Heart left ventricle (tissue), 16 donors: ENCODE measurements around the gene MAST4. TPM values are rescaled to one million over a fixed set of nuclear protein-coding genes. Genes with fewer than 3 reads are reported as not detected.

Experiments used
- ATAC-seq, 4 donors: fragments of 200-7000 bp; cut with Tn5 transposase; one replicate each; pipeline ENCODE4 v1.9.1; 2020 to 2022; ENCODE audit warnings: moderate library complexity in 4 of 4, mild to moderate bottlenecking in 3 of 4, moderate number of reproducible peaks in 1 of 4
- DNase-seq, 5 donors: peaks; one replicate each; pipeline ENCODE4 v3.0.0-alpha.2; 2020
- H3K27ac ChIP-seq, 12 donors: fragments of 200-600 bp; sonication (generic) in 4 of 12; one replicate each; pipeline versions ENCODE4 v1.5.0 to v1.8.0; 2016 to 2022; ENCODE audit warnings: mild to moderate bottlenecking in 2 of 12
- H3K27me3 ChIP-seq, 9 donors: fragments of 200-600 bp; sonication (generic) in 2 of 9; one replicate each; pipeline versions ENCODE4 v1.5.1 to v1.8.0; 2016 to 2022; ENCODE audit warnings: mild to moderate bottlenecking in 3 of 9
- H3K36me3 ChIP-seq, 9 donors: fragments of 200-600 bp; sonication (generic) in 2 of 9; one replicate each; pipeline versions ENCODE4 v1.5.0 to v1.8.0; 2018 to 2022; ENCODE audit warnings: mild to moderate bottlenecking in 2 of 9
- H3K4me1 ChIP-seq, 12 donors: fragments of 200-600 bp; sonication (generic) in 4 of 12; one replicate each; pipeline versions ENCODE4 v1.5.0 to v1.8.0; 2016 to 2022; ENCODE audit warnings: mild to moderate bottlenecking in 3 of 12
- H3K4me3 ChIP-seq, 12 donors: fragments of 200-600 bp; sonication (generic) in 4 of 12; one replicate each; pipeline versions ENCODE4 v1.5.0 to v1.8.0; 2017 to 2022; ENCODE audit warnings: mild to moderate bottlenecking in 9 of 12, moderate library complexity in 4 of 12
- H3K9me3 ChIP-seq, 12 donors: fragments of 200-600 bp; sonication (generic) in 4 of 12; one replicate each; pipeline versions ENCODE4 v1.5.0 to v1.8.0; 2016 to 2022; ENCODE audit warnings: mild to moderate bottlenecking in 1 of 12
- POLR2A ChIP-seq, 2 donors: fragments of 450-650 bp; IDR thresholded peaks; one replicate each; pipeline ENCODE4 v1.6.1; 2017; ENCODE audit warnings: antibody characterized with exemption in 2 of 2, mild to moderate bottlenecking in 2 of 2, moderate library complexity in 2 of 2
- WGBS, 4 donors: extraction: QIAGEN DNeasy Blood & Tissue Kit in 2 of 4; methylation state at CpG; one replicate each; pipeline versions ENCODE4 v1.1.5 to v1.1.7; 2013 to 2018; 5-methylcytosine and 5-hydroxymethylcytosine counted together
- intact Hi-C, 10 donors: fragments of 100-400 bp; cut with DNase I; formaldehyde crosslinking; loops; one replicate each; pipeline versions ENCODE4 v1.11.1 to v1.14.2; 2022
- polyA plus RNA-seq, 2 donors: library from polyadenylated mRNA; stranded (reverse); fragments of 200-250 nt; gene quantifications; one replicate each; pipeline ENCODE4 v1.2.3, GENCODE V29; 2013
- total RNA-seq, 9 donors: library from RNA; depleted of rRNA in 2 of 9; stranded (reverse); fragments of >200 nt in 2 of 9; fragmentation: NEBNext Ultra II Directional in 3 of 9; extraction: Animal tissue kit (Norgen Biotek cat#: 25700) in 3 of 9; gene quantifications; one replicate each; pipeline versions ENCODE4 v1.1.0 to v1.2.4, GENCODE V29; 2016 to 2023
- TF ChIP-seq, protein P1 (sequence below), 12 donors: fragments of 200-600 bp; sonication (generic) in 4 of 12; IDR thresholded peaks; one replicate each; pipeline versions ENCODE4 v1.5.0 to v1.8.0; 2018 to 2022; ENCODE audit warnings: antibody characterized with exemption in 12 of 12, mild to moderate bottlenecking in 5 of 12
- donor health status: ischemic (EF 13 %, LVEDD 7.1; RV severe dilation, severe dysfunction).
- donor health status: healthy with polysubstance abuse.
- donor health status: DM: no; HTN: yes; CAD: no.
- donor health status: DM: no; HTN: no; CAD: no.
- donor health status: ischemic (EF 25% LVEDD 6.9; RV normal size, moderate dysfunction).
- donor health status: ischemic (EF 25% LVEDD 5.7; RV mildly dilated, moderate dysfunction).
- donor health status: healthy.
- donor health status: DM: yes; HTN: yes; CAD: no.
- donor health status: ischemic (EF 35%, LVEDD 5.7; RV mildly dilated, moderate dysfunction).
- donor health status: nonischemic (EF 11% LVEDD 7.7; RV severe dilation, severe dysfunction).
- donor health status: DM: yes; HTN: yes; CAD: no.
- donor health status: PGD.
- donor health status: ischemic (EF 29% LVEDD 5.4; RV normal size, mild dysfunction).
- donor health status: nonischemic (EF 23%, LVEDD 6.1; RV moderate dilation, normal function).

Gene MAST4
- total and polyA plus RNA-seq, 11 donors = 26.8 to 96.2 (median 68.1) TPM

DNA sequence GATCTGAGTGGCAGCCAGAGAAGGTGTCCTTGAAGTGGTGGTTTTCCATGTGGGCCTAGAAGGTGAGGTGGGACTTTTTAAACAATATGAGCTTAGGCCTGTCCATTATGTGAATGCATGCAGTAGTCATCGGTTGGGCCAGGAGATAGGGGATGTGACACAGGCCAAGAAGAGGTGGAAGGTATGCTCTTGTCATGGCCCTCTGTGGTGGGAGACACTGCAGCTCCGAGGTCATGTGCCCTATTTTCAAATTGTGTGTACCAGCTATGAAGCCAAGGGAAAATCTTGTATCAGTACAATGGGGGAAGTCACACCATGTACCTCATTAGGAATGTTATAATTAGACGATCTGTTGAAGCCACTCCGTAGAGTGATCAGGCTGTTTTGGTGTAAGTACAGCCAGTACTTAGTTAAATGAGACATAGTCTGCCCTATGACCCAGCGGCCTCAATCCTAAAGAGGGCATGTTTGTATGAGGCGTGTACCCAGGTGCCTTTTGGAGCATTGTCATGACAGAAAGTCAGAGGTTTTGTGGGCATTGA lies 280.1 kb downstream of the MAST4 start:
- Histone ChIP-seq H3K27me3 (no peaks in the 10 kb centered on the region), H3K4me3 (no peak overlapping the region), H3K27ac (peak overlapping the region in 5 of 12 donors; percentile 5 to 43 (median 20)), H3K4me1 (peaks cover 0 to 19% (median 5%) of the 10 kb centered on the region in 12 donors), H3K9me3 (peaks cover 0 to 5% (median 0%) of the 10 kb centered on the region in 12 donors), H3K36me3 (no peaks in the 10 kb centered on the region)
- no peak for TF ChIP-seq POLR2A (IDR thresholded peaks at IDR 0.05)
- TF ChIP-seq, protein P1, sequence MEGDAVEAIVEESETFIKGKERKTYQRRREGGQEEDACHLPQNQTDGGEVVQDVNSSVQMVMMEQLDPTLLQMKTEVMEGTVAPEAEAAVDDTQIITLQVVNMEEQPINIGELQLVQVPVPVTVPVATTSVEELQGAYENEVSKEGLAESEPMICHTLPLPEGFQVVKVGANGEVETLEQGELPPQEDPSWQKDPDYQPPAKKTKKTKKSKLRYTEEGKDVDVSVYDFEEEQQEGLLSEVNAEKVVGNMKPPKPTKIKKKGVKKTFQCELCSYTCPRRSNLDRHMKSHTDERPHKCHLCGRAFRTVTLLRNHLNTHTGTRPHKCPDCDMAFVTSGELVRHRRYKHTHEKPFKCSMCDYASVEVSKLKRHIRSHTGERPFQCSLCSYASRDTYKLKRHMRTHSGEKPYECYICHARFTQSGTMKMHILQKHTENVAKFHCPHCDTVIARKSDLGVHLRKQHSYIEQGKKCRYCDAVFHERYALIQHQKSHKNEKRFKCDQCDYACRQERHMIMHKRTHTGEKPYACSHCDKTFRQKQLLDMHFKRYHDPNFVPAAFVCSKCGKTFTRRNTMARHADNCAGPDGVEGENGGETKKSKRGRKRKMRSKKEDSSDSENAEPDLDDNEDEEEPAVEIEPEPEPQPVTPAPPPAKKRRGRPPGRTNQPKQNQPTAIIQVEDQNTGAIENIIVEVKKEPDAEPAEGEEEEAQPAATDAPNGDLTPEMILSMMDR (IDR thresholded peaks at IDR 0.05) = no peak
- ATAC-seq = peak; percentile 60 to 88 (median 72)
- DNase-seq = no peak
- WGBS, 4 donors = 68 to 75% (median 72%) methylated on average over 6 of the region's 6 CpGs
- intact Hi-C loops = no loop called here

DNA sequence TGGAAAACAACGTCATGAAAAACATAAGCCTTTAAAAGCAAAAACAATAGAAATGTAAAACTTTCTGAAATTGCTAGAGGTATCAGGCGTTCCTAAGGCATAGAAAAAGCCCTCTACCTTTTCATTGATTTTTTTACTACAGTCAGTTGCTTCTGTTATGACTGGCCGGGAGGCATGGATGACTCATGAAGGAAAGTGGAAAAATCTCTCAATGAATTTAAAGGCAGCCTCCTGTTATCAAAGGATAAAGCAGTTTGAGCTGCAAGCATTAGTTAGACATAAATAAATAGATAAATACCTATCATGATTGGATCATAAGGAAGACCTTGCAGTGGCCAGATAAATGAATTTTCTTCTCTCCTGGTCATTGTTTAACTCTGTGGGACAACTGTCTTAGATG lies 281.6 kb downstream of the MAST4 start:
- Histone ChIP-seq H3K4me3 (no peak overlapping the region), H3K4me1 (peaks cover 3 to 34% (median 17%) of the 10 kb centered on the region in 12 donors), H3K36me3 (no peaks in the 10 kb centered on the region), H3K27me3 (no peaks in the 10 kb centered on the region), H3K9me3 (peaks cover 0 to 5% (median 0%) of the 10 kb centered on the region in 12 donors), H3K27ac (peak overlapping the region in 2 of 12 donors; percentile 4 to 12)
- ATAC-seq (no peak), DNase-seq (no peak)
- 82 to 87% (median 85%) methylated on average over 3 of the region's 3 CpGs for WGBS, 4 donors
- TF ChIP-seq, protein P1 (IDR thresholded peaks at IDR 0.05) = no peak
- no peak for TF ChIP-seq POLR2A (IDR thresholded peaks at IDR 0.05)
- intact Hi-C loops = no loop called here

- TF ChIP-seq, protein P1 (IDR thresholded peaks at IDR 0.05) = no peak
- TF ChIP-seq POLR2A (IDR thresholded peaks at IDR 0.05) = no peak
- Histone ChIP-seq H3K4me1 (peaks cover 3 to 31% (median 20%) of the 10 kb centered on the region in 12 donors), H3K27ac (peak overlapping the region in 1 of 12 donors; percentile 51), H3K4me3 (no peak overlapping the region), H3K36me3 (no peaks in the 10 kb centered on the region), H3K27me3 (no peaks in the 10 kb centered on the region), H3K9me3 (peaks cover 0 to 5% (median 0%) of the 10 kb centered on the region in 12 donors)
- WGBS, 4 donors = 66 to 74% (median 71%) methylated on average over 3 of the region's 3 CpGs
- intact Hi-C loops = no loop called here
- no peak for DNase-seq
- no peak for ATAC-seq
These were observed 284.2 kb downstream of the MAST4 start for GRCh38 chr5:66880401-66880800.

- Histone ChIP-seq H3K27ac (peak overlapping the region in 11 of 12 donors; percentile 7 to 67 (median 46)), H3K9me3 (peaks cover 0 to 5% (median 0%) of the 10 kb centered on the region in 12 donors), H3K27me3 (no peaks in the 10 kb centered on the region), H3K36me3 (no peaks in the 10 kb centered on the region), H3K4me3 (no peak overlapping the region), H3K4me1 (peaks cover 3 to 26% (median 20%) of the 10 kb centered on the region in 12 donors)
- ATAC-seq (peak in 1 of 4 donors; percentile 45), DNase-seq (peak in 2 of 5 donors; percentile 21 to 25)
- intact Hi-C loops = no loop called here
- WGBS, 4 donors = 37 to 58% (median 48%) methylated on average over 2 of the region's 2 CpGs
- TF ChIP-seq, protein P1 (IDR thresholded peaks at IDR 0.05) = no peak
- no peak for TF ChIP-seq POLR2A (IDR thresholded peaks at IDR 0.05)
These were observed 285.4 kb downstream of the MAST4 start for GRCh38 chr5:66881480-66882161.
